ENCODE data around the gene ZDHHC1.

Gene ZDHHC1

GRCh38 chr16:67413978-67414911, 2.0 kb downstream of the ZDHHC1 start:
- DNase-seq (ENCODE audit: extremely low read depth in 1 of 2, low read depth in 1 of 2), result no peak

GRCh38 chr16:67412294-67412693, 4.0 kb downstream of the ZDHHC1 start:
- DNase-seq (ENCODE audit: extremely low read depth in 1 of 2, low read depth in 1 of 2), result no peak

GRCh38 chr16:67411339-67411738, 4.9 kb downstream of the ZDHHC1 start:
- DNase-seq (ENCODE audit: extremely low read depth in 1 of 2, low read depth in 1 of 2), result no peak

- no peak for DNase-seq (ENCODE audit: extremely low read depth in 1 of 2, low read depth in 1 of 2)
These were observed 6.6 kb downstream of the ZDHHC1 start for GRCh38 chr16:67409631-67410030.

GRCh38 chr16:67407788-67408452, 8.4 kb downstream of the ZDHHC1 start:
- DNase-seq (ENCODE audit: extremely low read depth in 1 of 2, low read depth in 1 of 2), result no peak

GRCh38 chr16:67407176-67407787, 9.0 kb downstream of the ZDHHC1 start:
- DNase-seq (ENCODE audit: extremely low read depth in 1 of 2, low read depth in 1 of 2), result no peak

- DNase-seq (ENCODE audit: extremely low read depth in 1 of 2, low read depth in 1 of 2), result no peak
These were observed 9.9 kb downstream of the ZDHHC1 start for GRCh38 chr16:67406111-67406971.

GRCh38 chr16:67405336-67405735, 10.9 kb downstream of the ZDHHC1 start:
- no peak for DNase-seq (ENCODE audit: extremely low read depth in 1 of 2, low read depth in 1 of 2)

- DNase-seq (ENCODE audit: extremely low read depth in 1 of 2, low read depth in 1 of 2), result no peak
These were observed 11.5 kb downstream of the ZDHHC1 start for GRCh38 chr16:67404740-67405226.

GRCh38 chr16:67403976-67404555, 12.2 kb downstream of the ZDHHC1 start:
- no peak for DNase-seq (ENCODE audit: extremely low read depth in 1 of 2, low read depth in 1 of 2)

- no peak for DNase-seq (ENCODE audit: extremely low read depth in 1 of 2, low read depth in 1 of 2)
These were observed 15.4 kb downstream of the ZDHHC1 start for GRCh38 chr16:67400901-67401300.

- no peak for DNase-seq (ENCODE audit: extremely low read depth in 1 of 2, low read depth in 1 of 2)
These were observed 16.2 kb downstream of the ZDHHC1 start for GRCh38 chr16:67399749-67400704.

GRCh38 chr16:67399218-67399733, 17.0 kb downstream of the ZDHHC1 start:
- peak; percentile 10 to 33 for DNase-seq (ENCODE audit: extremely low read depth in 1 of 2, low read depth in 1 of 2)

GRCh38 chr16:67398546-67399217, 17.6 kb downstream of the ZDHHC1 start:
- no peak for DNase-seq (ENCODE audit: extremely low read depth in 1 of 2, low read depth in 1 of 2)

- no peak for DNase-seq (ENCODE audit: extremely low read depth in 1 of 2, low read depth in 1 of 2)
These were observed 18.3 kb downstream of the ZDHHC1 start for GRCh38 chr16:67397812-67398545.

GRCh38 chr16:67397036-67397801, 19.1 kb downstream of the ZDHHC1 start:
- no peak for DNase-seq (ENCODE audit: extremely low read depth in 1 of 2, low read depth in 1 of 2)

All from stimulated activated CD8-positive, alpha-beta memory T cell treated with anti-CD3 and anti-CD28 coated beads, Interleukin-7, amount 100 ng/mL, for 48 hours (primary cell).